SK-N-SH (cell line): ENCODE data around the gene B2M.
A peak's percentile ranks its signal among the peaks of the same experiment; 100 is the strongest.

Experiments used
- EP300 ChIP-seq, 2 experiments: IDR thresholded peaks; 2 replicates each; pipeline versions ENCODE4 v1.4.0 to v1.6.1; 2012; ENCODE audit warnings: borderline replicate concordance in 1 of 2, low read depth in 1 of 2, low read length in 1 of 2
- EZH2phosphoT487 ChIP-seq: fragments of 200-600 bp; sonication (generic); IDR thresholded peaks from 2 replicates; pipeline ENCODE4 v1.6.1; 2017; ENCODE audit warnings: low read depth, mixed run types, mild to moderate bottlenecking, antibody characterized with exemption, moderate library complexity, borderline replicate concordance
- FOSL2 ChIP-seq: IDR thresholded peaks from 2 replicates; pipeline ENCODE4 v1.4.0; 2012; ENCODE audit warnings: low read depth, mild to moderate bottlenecking, moderate library complexity, borderline replicate concordance
- JUND ChIP-seq: IDR thresholded peaks from 2 replicates; pipeline ENCODE4 v1.4.0; 2012
- NRF1 ChIP-seq: IDR thresholded peaks from 2 replicates; pipeline ENCODE4 v1.6.1; 2012; ENCODE audit warnings: low read depth, mild to moderate bottlenecking, low read length
- REST ChIP-seq: IDR thresholded peaks from 2 replicates; pipeline ENCODE4 v1.6.1; 2012; ENCODE audit warnings: mild to moderate bottlenecking, low read depth, low read length, moderate library complexity
- YY1 ChIP-seq: IDR thresholded peaks from 2 replicates; pipeline ENCODE4 v1.4.0; 2012; ENCODE audit warnings: low read depth, mild to moderate bottlenecking
- TF ChIP-seq, protein P1 (sequence below): fragments of 150-350 bp; IDR thresholded peaks from 2 replicates; pipeline ENCODE4 v1.6.1; 2016; ENCODE audit warnings: mild to moderate bottlenecking, low read depth, low read length
- TF ChIP-seq, protein P2 (sequence below): fragments of 200-600 bp; sonication (generic); IDR thresholded peaks from 2 replicates; pipeline ENCODE4 v1.6.1; 2017; ENCODE audit warnings: antibody characterized with exemption, mild to moderate bottlenecking, moderate library complexity

- TF ChIP-seq YY1 (peak; percentile 33; the same call in 1 of the 2 replicates), EZH2phosphoT487 (no peak), JUND (no peak), EP300 (IDR thresholded peaks at IDR 0.05; ENCODE audit: borderline replicate concordance in 1 of 2, low read depth in 1 of 2, low read length in 1 of 2) (no peak), FOSL2 (no peak), NRF1 (no peak), REST (no peak)
- TF ChIP-seq, protein P1, sequence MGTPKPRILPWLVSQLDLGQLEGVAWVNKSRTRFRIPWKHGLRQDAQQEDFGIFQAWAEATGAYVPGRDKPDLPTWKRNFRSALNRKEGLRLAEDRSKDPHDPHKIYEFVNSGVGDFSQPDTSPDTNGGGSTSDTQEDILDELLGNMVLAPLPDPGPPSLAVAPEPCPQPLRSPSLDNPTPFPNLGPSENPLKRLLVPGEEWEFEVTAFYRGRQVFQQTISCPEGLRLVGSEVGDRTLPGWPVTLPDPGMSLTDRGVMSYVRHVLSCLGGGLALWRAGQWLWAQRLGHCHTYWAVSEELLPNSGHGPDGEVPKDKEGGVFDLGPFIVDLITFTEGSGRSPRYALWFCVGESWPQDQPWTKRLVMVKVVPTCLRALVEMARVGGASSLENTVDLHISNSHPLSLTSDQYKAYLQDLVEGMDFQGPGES = no peak
- TF ChIP-seq, protein P2, sequence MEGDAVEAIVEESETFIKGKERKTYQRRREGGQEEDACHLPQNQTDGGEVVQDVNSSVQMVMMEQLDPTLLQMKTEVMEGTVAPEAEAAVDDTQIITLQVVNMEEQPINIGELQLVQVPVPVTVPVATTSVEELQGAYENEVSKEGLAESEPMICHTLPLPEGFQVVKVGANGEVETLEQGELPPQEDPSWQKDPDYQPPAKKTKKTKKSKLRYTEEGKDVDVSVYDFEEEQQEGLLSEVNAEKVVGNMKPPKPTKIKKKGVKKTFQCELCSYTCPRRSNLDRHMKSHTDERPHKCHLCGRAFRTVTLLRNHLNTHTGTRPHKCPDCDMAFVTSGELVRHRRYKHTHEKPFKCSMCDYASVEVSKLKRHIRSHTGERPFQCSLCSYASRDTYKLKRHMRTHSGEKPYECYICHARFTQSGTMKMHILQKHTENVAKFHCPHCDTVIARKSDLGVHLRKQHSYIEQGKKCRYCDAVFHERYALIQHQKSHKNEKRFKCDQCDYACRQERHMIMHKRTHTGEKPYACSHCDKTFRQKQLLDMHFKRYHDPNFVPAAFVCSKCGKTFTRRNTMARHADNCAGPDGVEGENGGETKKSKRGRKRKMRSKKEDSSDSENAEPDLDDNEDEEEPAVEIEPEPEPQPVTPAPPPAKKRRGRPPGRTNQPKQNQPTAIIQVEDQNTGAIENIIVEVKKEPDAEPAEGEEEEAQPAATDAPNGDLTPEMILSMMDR = no peak
Observed at GRCh38 chr15:44712346-44713005, 1.2 kb downstream of the B2M start.
